ENCODE results near the gene MSMB.

DNA sequence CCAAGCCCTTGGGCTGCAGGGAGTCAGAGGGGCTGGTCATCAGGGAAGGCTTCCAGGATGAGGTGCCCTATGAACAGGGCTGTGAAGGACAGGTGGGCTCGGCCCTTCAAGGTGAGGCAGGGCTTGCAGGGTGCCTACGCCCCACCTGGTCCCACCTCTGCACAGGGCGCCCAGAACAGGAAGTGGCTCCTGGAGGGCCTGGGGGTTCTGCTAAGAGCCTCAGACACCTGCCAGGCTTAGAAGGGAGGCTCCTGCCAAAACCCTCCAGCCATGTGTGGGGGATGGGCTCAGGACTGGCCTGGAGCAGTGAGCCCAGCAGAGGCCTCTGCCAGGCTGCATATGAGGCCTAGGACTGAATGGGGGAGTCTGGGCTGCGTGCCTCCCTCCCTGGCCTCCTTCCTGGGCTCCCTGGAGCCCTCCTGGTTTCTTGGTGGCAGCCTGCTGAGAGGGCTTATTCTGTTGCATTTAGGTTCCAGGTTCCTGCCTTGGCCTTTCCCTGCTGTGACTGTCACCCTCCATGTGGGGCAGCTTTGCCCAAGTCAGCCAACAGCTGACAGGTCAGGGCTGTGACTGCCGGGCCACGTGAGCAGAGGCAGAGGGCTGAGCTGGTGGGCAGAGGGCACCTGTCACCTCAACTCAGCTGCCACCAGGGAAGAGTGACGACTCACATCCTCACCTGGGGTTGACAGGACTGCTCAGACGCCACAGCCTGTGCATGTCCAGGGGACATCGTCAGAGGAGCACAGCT lies 45.2 kb upstream of the MSMB start:
- TF ChIP-seq TRIM25 (IDR thresholded peaks at IDR 0.05; ENCODE audit: borderline replicate concordance), result no peak
- no peak for TF ChIP-seq ZZZ3 (IDR thresholded peaks at IDR 0.05)
- TF ChIP-seq HMG20A (CRISPR knock-in tag; conservative IDR thresholded peaks at IDR 0.05), result no peak
- no peak for TF ChIP-seq POLR2AphosphoS5 (IDR thresholded peaks at IDR 0.05; ENCODE audit: control insufficient read depth, insufficient read depth, low read depth, low read length)
- no peak for TF ChIP-seq RFX7 (CRISPR knock-in tag; IDR thresholded peaks at IDR 0.05)
- TF ChIP-seq CCAR2 (IDR thresholded peaks at IDR 0.05; ENCODE audit: low read depth, low read length), result no peak
- no peak for TF ChIP-seq CBX3 (IDR thresholded peaks at IDR 0.05; ENCODE audit: borderline replicate concordance in 1 of 2, low read length in 2 of 2)
- no peak for TF ChIP-seq BMI1 (IDR thresholded peaks at IDR 0.05; ENCODE audit: low read length)
- no peak for TF ChIP-seq CBX5 (IDR thresholded peaks at IDR 0.05; ENCODE audit: borderline replicate concordance, low read depth)
- TF ChIP-seq NR3C1 (CRISPR knock-in tag; IDR thresholded peaks at IDR 0.05), result no peak
